Stimulated activated CD4-positive, alpha-beta T cell treated with anti-CD3 and anti-CD28 coated beads, Interleukin-2, amount 100 ng/mL, for 48 hours (primary cell): ENCODE data around the gene ZNRF2.
"Not testable (repeated sequence)": the region's sequence is repeated elsewhere in the genome, so short reads cannot be mapped to it uniquely, and the experiment has no call there.

Source experiments
- DNase-seq, 2 donors: peaks; one replicate each; pipeline ENCODE4 v3.0.0-alpha.2; 2020

Gene ZNRF2

DNA sequence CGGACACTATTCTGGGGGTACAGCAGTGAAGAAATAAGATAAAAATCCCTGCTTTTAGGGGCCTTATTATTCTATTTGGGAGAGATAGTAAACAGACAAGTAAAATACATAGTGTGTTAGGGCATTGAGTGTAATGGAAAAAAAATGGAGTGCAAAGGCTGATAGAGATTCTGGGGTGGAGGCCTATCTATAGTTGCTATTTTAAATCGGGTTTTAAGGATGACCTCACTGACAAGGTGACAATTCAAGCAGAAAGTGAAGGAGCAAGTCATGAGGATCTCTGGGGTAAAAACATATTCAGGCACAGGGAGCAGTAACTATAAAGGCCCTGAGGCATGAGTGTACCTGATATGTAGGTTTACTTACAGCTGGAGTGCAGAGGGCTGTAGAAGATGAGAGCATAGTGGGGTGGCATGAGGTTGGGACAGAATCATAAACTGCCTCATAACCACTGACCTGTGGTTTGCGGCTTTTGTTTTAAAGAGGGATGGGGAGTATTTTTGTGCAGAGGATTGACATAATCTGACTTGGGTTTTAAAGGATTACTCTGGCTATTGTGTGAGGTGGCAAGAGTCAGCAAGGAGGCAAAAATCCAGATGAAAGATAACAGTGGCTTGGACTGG, 8.1 kb downstream of the ZNRF2 start:
- not testable (repeated sequence) for DNase-seq

DNA sequence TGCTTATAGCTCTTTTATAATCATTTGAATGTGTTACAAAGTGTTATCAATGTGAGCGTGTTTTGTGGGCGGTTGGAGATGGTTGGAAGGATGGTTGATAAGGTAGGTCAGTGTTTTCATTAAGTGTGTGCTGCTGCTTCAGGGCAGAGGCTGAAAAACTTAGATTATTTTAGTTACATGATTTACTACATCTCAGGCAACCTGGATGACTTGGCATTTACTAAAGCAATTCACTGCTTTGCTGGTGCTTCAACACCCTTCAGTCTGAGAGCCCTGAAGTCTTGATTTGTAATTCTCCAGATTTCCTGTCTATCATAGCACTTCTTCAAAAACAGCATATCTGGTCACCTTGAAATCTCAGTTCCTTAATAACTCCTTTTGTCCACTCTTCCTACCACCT, 11.9 kb downstream of the ZNRF2 start:
- DNase-seq = not testable (repeated sequence)

GRCh38 chr7:30297499-30297898, 13.1 kb downstream of the ZNRF2 start:
- not testable (repeated sequence) for DNase-seq

DNA sequence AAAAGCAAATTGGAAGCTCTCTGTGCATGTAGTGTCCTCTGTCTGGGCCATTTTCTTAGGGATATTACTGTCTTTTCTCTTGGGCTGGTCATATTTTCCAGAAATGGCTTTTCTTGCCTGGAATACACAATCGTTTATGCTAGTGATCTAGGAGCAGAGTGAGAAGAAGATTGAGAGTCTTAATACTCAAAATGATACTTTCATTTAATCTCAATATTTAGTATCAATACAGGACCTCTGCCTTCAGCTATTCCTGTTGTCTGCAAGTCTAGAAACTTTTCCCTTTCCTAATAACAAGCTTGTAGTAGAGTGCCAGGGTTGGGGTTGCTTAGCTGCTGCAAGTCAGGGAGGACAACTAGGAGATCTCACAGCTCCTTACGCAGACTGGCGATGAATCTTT, 14.0 kb downstream of the ZNRF2 start:
- not testable (repeated sequence) for DNase-seq

GRCh38 chr7:30301751-30302150, 17.4 kb downstream of the ZNRF2 start:
- DNase-seq = no peak

DNA sequence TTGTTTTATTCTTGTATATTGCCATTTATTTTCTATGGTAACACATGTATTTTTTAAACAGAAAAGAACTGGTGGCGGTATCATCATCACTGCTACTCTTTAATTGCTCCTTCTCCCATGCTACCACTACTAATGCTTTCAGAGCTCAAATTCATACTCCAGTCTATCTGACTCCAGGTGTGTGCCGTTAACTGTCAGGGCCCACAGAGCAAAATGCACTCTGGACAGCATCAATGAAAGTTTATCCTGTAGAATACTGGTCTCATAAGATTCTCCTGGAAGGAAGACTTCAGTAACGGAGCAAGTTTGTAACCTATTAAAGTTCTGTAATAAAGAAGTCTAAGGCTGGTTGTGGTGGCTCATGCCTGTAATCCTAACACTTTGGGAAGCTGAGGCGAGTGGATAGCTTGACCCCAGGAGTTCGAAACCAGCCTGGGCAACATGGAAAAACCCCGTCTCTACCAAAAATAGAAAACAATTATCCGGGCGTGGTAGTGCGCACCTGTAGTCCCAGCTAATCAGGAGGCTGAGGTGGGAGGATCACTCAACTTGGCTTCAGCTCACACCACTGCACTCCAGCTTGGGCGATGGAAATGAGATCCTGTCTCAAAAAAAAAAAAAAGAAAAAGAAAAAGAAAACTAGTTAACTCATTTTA, 18.4 kb downstream of the ZNRF2 start:
- no peak for DNase-seq

- DNase-seq = no peak
Measured at GRCh38 chr7:30303312-30304039, 19.1 kb downstream of the ZNRF2 start.

- no peak for DNase-seq
Measured at GRCh38 chr7:30304177-30304884, 19.9 kb downstream of the ZNRF2 start.

DNA sequence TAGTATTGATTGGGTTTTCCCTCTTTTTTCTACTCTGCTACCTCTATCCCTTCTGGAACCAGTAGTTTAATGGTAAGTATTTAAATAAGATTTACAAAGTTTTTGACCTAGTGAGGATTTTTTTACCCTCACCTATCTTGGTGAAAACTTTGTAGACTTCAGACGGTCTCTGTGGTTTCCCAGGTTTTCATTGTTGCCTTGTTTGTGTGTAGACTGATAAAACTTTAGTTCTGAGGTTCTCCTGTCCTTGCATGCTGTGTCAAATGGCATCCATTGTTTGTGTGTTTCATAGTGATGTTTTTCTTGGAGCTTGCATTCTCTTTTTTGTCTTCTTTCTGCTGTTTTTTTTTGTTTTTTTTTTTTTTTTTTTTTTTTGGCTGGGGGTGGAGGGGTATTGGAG, 22.6 kb downstream of the ZNRF2 start:
- DNase-seq = no peak

- DNase-seq = no peak
Measured at GRCh38 chr7:30308389-30308788, 24.0 kb downstream of the ZNRF2 start.

DNA sequence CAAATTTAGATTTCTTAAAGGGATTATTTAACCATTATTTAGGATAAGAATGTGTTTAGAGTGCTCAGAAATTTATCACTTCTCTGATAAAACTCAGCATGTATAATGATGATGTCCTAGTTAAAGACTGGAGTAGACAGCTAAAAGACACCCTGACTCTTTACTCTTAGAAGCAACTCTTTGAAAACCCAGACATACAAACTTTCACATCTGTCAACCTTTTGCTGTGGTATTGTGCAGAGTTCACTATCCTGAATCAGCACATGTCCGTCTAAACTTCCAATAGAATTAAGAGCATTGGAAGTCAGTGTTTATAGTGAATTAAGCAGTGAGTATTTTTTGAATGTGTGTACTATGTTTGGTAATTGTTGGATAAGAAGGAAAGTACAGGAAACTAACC, 24.9 kb downstream of the ZNRF2 start:
- DNase-seq = no peak

DNA sequence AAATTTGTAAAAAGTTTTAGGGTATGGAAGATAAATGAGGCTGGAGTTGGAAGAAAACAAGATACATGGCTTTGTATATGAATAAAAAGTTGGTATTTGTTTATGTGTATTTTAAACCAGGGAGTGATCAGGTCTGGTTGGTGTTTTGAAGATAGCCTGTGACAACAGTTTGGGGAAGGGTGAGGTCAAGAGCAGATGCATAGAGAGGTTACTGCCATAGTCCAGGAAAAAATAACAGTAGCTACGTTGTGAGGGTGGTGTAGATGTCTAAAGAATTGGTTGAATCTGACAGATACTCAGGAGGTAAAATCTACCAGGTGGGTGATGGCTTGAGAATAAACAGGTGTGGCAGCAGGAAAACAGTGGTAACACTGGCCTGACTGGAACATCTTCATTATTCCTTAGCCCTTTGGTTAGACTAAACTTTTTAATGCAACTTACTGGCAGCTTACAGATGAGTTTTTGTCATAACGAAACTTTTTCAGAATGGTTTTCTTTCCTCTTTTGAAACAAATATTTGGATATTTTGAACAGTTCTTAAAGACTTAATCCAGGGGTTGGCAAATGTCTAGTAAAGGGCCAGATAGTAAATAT, 25.5 kb downstream of the ZNRF2 start:
- no peak for DNase-seq

DNA sequence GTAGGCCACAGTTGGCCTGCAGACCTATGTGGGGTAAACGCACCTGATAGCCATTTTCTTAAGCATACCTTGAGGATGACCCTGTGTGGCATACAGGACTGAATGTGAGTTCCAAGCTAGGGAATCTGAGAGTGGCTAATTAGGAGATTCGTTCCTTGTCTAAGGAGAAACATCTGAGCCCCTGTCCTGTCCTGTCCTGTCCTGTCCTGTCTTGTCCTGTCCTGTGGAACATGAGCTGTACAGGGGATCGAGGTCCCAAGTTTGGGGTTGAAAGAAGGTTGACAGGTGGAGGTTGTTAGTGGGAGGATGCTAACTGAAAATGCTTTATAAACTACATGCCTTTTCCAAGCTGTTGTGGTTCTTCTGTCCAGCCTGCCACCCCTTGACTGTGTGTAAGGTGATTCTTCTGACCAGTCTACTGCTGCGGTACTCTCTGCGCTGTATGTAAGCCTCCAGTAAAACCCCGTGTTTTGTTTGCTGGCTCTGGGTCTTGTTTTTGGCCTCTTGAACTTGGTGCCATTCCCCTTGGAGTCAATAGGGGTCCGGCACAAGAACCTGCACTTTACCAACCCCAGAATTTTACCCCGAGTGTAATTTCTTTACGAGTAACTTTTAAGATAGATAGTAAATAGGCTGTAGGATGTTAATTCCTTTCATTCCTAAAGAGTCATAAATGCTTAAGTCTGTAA, 26.4 kb downstream of the ZNRF2 start:
- no peak for DNase-seq

DNA sequence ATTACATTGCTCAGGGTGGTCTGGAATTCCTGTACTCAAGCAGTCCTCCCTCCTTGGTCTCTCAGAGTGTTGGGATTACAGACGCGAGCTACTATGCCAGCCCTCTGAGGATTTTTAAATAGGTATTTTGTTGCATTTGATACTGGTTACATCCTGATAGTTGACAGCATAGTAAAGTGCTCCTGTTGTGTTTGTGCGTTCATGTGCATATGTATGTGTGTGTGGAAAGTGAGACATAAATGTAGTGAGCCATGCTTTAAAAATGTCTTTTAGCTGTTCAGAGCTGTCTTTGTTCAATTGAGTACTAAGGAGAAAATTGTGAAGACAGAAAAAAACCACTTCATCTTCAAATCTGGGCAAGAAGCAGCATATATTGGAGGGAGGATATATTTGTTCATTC, 27.8 kb downstream of the ZNRF2 start:
- DNase-seq = no peak

DNA sequence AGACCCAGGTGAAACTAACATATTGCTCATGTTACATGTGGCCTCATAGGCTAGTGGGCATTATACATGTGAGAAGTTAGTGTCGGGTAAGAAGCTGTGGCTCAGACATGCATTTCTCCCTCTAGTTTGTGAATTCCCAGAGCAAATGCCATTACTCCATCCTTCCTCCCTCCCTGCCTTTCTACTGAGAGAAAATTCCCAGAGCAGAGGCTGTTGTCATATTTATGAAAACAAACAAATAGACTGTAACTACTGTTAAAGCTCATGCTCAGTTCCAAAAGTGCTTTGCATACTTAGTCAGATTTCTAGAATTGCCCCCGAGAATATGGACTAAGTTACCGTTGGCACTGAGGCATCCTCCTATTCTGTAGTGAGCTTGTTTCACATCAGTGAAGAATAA, 29.0 kb downstream of the ZNRF2 start:
- DNase-seq = no peak

DNA sequence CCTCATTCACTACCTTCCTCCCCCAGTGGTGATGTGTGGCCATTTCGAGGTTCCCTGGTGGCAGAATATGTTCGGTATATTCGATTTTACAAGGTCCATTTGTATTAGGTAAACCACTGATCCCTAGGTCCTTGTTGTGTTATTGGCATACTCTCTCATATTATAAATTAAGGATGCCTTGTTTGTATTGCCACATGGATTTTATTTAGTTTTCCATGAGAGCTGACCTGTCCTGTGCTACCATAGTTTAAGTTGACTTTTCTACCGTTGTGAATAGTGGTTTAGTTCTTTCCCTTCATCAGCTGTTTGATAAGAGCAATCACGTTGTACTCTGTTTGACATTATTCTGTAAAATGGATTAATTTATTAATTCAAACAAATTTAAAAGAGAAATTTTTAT, 29.4 kb downstream of the ZNRF2 start:
- DNase-seq = no peak

GRCh38 chr7:30315589-30315988, 31.2 kb downstream of the ZNRF2 start:
- DNase-seq = no peak

- DNase-seq = no peak
Measured at GRCh38 chr7:30320392-30320791, 36.0 kb downstream of the ZNRF2 start.

- DNase-seq = no peak
Measured at GRCh38 chr7:30321089-30321881, 36.9 kb downstream of the ZNRF2 start.

- DNase-seq = no peak
Measured at GRCh38 chr7:30321882-30322192, 37.4 kb downstream of the ZNRF2 start.

DNA sequence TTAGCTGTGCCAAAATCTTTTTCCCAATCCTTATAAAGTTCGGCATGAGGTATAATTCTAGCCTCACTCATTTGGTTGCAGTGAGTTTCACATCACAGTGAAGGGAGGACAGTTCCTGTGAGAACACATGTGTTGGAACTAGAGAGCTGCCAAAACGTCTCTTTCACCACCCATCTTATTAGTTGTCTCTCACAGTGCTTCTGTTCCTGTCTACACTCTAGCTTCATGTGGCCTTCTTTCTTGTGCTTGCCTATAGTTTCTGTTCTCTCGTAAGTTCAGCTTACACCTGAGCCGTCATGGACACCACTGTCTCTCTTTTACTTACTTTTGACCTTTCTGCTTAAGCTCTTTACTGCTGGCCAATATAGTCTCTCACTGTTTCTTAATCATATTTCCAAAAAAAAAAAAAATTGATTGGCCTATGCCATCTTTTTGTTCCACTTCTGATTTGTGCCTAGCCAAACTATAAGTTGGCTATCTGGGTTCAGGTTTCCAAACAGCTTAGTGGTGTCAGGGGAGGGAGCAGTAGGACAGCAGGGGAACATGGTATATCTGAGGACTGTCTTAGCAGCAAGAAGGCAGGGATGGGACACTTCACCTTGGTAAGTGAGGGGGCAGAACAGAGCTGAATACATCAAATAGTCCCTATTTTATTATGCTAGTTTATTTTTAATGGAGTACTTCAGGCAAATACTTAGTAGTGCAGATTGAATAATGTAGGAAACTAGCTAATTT, 38.0 kb downstream of the ZNRF2 start:
- DNase-seq = no peak
